WTC11 (cell line): Measurements from ENCODE around the gene SLC9A3. TPM values are rescaled to one million over a fixed set of nuclear protein-coding genes. Genes with fewer than 3 reads are reported as not detected.
A peak's percentile ranks its signal among the peaks of the same experiment; 100 is the strongest.

ENCODE experiments used
- CBFB ChIP-seq: sonication (generic); formaldehyde crosslinking; IDR thresholded peaks from 2 replicates; pipeline ENCODE4 v1.8.1; 2022; ENCODE audit warnings: mild to moderate bottlenecking, low read depth, missing genetic modification reagents
- CDX4 ChIP-seq: fragments of 250-450 bp; sonication (Bioruptor Pico); IDR thresholded peaks from 2 replicates; pipeline ENCODE4 v1.9.0; 2021; ENCODE audit warnings: moderate library complexity, mild to moderate bottlenecking, inconsistent platforms, borderline replicate concordance
- EMX1 ChIP-seq: fragments of 250-450 bp; sonication (Bioruptor Pico); IDR thresholded peaks from 2 replicates; pipeline ENCODE4 v1.8.0; 2021; ENCODE audit warnings: mild to moderate bottlenecking
- ERG ChIP-seq: fragments of 250-450 bp; sonication (Bioruptor Pico); IDR thresholded peaks from 2 replicates; pipeline ENCODE4 v1.8.0; 2021; ENCODE audit warnings: mild to moderate bottlenecking
- ETV6 ChIP-seq: sonication (generic); formaldehyde crosslinking; IDR thresholded peaks from 2 replicates; pipeline ENCODE4 v1.8.1; 2022; ENCODE audit warnings: mild to moderate bottlenecking, missing genetic modification reagents
- GRHL2 ChIP-seq: fragments of 250-450 bp; sonication (Bioruptor Pico); IDR thresholded peaks from 2 replicates; pipeline ENCODE4 v1.8.0; 2022; ENCODE audit warnings: mild to moderate bottlenecking, moderate library complexity; ENCODE audit not compliant: insufficient replicate concordance, severe bottlenecking
- KAT7 ChIP-seq: sonication (generic); formaldehyde crosslinking; IDR thresholded peaks from 2 replicates; pipeline ENCODE4 v1.8.1; 2023; ENCODE audit warnings: missing genetic modification reagents, mild to moderate bottlenecking, borderline replicate concordance
- MXD4 ChIP-seq: fragments of 250-450 bp; sonication (Bioruptor Pico); IDR thresholded peaks from 2 replicates; pipeline ENCODE4 v1.8.0; 2021; ENCODE audit warnings: mild to moderate bottlenecking, moderate library complexity, borderline replicate concordance
- NFATC4 ChIP-seq: fragments of 250-450 bp; sonication (Bioruptor Pico); IDR thresholded peaks from 2 replicates; pipeline ENCODE4 v1.9.0; 2021; ENCODE audit warnings: mild to moderate bottlenecking
- RELA ChIP-seq: sonication (generic); formaldehyde crosslinking; IDR thresholded peaks from 2 replicates; pipeline ENCODE4 v1.8.1; 2022; ENCODE audit warnings: missing genetic modification reagents, mild to moderate bottlenecking, borderline replicate concordance
- SMAD4 ChIP-seq: sonication (generic); formaldehyde crosslinking; IDR thresholded peaks from 2 replicates; pipeline ENCODE4 v1.8.0; 2022; ENCODE audit warnings: mild to moderate bottlenecking, missing genetic modification reagents
- TCF7 ChIP-seq: sonication (generic); formaldehyde crosslinking; IDR thresholded peaks from 2 replicates; pipeline ENCODE4 v1.8.0; 2022; ENCODE audit warnings: mild to moderate bottlenecking, low read depth, missing genetic modification reagents, moderate library complexity
- TEAD1 ChIP-seq: sonication (generic); formaldehyde crosslinking; IDR thresholded peaks from 2 replicates; pipeline ENCODE4 v1.8.0; 2022; ENCODE audit warnings: mild to moderate bottlenecking, missing genetic modification reagents
- TEAD4 ChIP-seq: sonication (generic); formaldehyde crosslinking; IDR thresholded peaks from 2 replicates; pipeline ENCODE4 v1.8.0; 2022; ENCODE audit warnings: mild to moderate bottlenecking, missing genetic modification reagents
- ZNF121 ChIP-seq: sonication (generic); formaldehyde crosslinking; IDR thresholded peaks from 2 replicates; pipeline ENCODE4 v1.8.0; 2023; ENCODE audit warnings: missing genetic modification reagents
- ZNF423 ChIP-seq: fragments of 250-450 bp; sonication (Bioruptor Pico); IDR thresholded peaks from 2 replicates; pipeline ENCODE4 v2.1.2; 2022; ENCODE audit warnings: mild to moderate bottlenecking, moderate library complexity
- ZNF425 ChIP-seq: fragments of 250-450 bp; sonication (Bioruptor Pico); conservative IDR thresholded peaks from 2 replicates; pipeline ENCODE4 v1.9.0; 2021; ENCODE audit warnings: mild to moderate bottlenecking
- total RNA-seq: library from RNA; stranded (reverse); gene quantifications from 3 replicates; pipeline ENCODE4 v1.2.3, GENCODE V29; 2021
- TF ChIP-seq, protein P1 (sequence below): sonication (generic); formaldehyde crosslinking; IDR thresholded peaks from 2 replicates; pipeline ENCODE4 v1.8.1; 2022; ENCODE audit warnings: mild to moderate bottlenecking, missing genetic modification reagents, moderate library complexity, borderline replicate concordance
- TF ChIP-seq, protein P2 (sequence below): sonication (generic); formaldehyde crosslinking; IDR thresholded peaks from 2 replicates; pipeline ENCODE4 v1.8.0; 2023; ENCODE audit warnings: missing genetic modification reagents, mild to moderate bottlenecking, borderline replicate concordance
- TF ChIP-seq, protein P3 (sequence below): sonication (generic); formaldehyde crosslinking; IDR thresholded peaks from 2 replicates; pipeline ENCODE4 v1.8.0; 2022; ENCODE audit warnings: missing genetic modification reagents
- TF ChIP-seq, protein P4 (sequence below): sonication (generic); formaldehyde crosslinking; conservative IDR thresholded peaks from 2 replicates; pipeline ENCODE4 v1.8.1; 2022; ENCODE audit warnings: mild to moderate bottlenecking, missing genetic modification reagents
- TF ChIP-seq, protein P5 (sequence below): sonication (generic); formaldehyde crosslinking; IDR thresholded peaks from 2 replicates; pipeline ENCODE4 v1.8.1; 2022; ENCODE audit warnings: low read depth, missing genetic modification reagents, borderline replicate concordance

SLC9A3 gene
- total RNA-seq, 1 experiment from 2014 or later: 1.6 TPM

GRCh38 chr5:472656-473550 lies 51.3 kb downstream of the SLC9A3 start (continued):
- TF ChIP-seq, protein P1, sequence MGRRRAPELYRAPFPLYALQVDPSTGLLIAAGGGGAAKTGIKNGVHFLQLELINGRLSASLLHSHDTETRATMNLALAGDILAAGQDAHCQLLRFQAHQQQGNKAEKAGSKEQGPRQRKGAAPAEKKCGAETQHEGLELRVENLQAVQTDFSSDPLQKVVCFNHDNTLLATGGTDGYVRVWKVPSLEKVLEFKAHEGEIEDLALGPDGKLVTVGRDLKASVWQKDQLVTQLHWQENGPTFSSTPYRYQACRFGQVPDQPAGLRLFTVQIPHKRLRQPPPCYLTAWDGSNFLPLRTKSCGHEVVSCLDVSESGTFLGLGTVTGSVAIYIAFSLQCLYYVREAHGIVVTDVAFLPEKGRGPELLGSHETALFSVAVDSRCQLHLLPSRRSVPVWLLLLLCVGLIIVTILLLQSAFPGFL (CRISPR knock-in tag): 0 out of 2 replicates have a peak, but pooled peaks have one; percentile 80
- TF ChIP-seq GRHL2 (CRISPR knock-in tag) (no peak), ZNF121 (peak; percentile 59; the same call in 1 of the 2 replicates), ZNF423 (no peak), CDX4 (no peak), TCF7 (CRISPR knock-in tag) (peak; percentile 95; the same call in 1 of the 2 replicates), ETV6 (peak; percentile 86), NFATC4 (no peak), SMAD4 (CRISPR knock-in tag) (no peak; the same call in 1 of the 2 replicates), ERG (CRISPR knock-in tag) (no peak), TEAD4 (CRISPR knock-in tag) (peak; percentile 81; the same call in 1 of the 2 replicates), EMX1 (CRISPR knock-in tag) (no peak), ZNF425 (CRISPR knock-in tag) (no peak), CBFB (CRISPR knock-in tag) (no peak; the same call in 1 of the 2 replicates), RELA (CRISPR knock-in tag) (peak; percentile 95), MXD4 (CRISPR knock-in tag) (no peak), KAT7 (peak; percentile 82; the same call in 1 of the 2 replicates), TEAD1 (CRISPR knock-in tag) (peak; percentile 98)
- TF ChIP-seq, protein P2, sequence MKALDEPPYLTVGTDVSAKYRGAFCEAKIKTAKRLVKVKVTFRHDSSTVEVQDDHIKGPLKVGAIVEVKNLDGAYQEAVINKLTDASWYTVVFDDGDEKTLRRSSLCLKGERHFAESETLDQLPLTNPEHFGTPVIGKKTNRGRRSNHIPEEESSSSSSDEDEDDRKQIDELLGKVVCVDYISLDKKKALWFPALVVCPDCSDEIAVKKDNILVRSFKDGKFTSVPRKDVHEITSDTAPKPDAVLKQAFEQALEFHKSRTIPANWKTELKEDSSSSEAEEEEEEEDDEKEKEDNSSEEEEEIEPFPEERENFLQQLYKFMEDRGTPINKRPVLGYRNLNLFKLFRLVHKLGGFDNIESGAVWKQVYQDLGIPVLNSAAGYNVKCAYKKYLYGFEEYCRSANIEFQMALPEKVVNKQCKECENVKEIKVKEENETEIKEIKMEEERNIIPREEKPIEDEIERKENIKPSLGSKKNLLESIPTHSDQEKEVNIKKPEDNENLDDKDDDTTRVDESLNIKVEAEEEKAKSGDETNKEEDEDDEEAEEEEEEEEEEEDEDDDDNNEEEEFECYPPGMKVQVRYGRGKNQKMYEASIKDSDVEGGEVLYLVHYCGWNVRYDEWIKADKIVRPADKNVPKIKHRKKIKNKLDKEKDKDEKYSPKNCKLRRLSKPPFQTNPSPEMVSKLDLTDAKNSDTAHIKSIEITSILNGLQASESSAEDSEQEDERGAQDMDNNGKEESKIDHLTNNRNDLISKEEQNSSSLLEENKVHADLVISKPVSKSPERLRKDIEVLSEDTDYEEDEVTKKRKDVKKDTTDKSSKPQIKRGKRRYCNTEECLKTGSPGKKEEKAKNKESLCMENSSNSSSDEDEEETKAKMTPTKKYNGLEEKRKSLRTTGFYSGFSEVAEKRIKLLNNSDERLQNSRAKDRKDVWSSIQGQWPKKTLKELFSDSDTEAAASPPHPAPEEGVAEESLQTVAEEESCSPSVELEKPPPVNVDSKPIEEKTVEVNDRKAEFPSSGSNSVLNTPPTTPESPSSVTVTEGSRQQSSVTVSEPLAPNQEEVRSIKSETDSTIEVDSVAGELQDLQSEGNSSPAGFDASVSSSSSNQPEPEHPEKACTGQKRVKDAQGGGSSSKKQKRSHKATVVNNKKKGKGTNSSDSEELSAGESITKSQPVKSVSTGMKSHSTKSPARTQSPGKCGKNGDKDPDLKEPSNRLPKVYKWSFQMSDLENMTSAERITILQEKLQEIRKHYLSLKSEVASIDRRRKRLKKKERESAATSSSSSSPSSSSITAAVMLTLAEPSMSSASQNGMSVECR (CRISPR knock-in tag): peak; percentile 98
- TF ChIP-seq, protein P3, sequence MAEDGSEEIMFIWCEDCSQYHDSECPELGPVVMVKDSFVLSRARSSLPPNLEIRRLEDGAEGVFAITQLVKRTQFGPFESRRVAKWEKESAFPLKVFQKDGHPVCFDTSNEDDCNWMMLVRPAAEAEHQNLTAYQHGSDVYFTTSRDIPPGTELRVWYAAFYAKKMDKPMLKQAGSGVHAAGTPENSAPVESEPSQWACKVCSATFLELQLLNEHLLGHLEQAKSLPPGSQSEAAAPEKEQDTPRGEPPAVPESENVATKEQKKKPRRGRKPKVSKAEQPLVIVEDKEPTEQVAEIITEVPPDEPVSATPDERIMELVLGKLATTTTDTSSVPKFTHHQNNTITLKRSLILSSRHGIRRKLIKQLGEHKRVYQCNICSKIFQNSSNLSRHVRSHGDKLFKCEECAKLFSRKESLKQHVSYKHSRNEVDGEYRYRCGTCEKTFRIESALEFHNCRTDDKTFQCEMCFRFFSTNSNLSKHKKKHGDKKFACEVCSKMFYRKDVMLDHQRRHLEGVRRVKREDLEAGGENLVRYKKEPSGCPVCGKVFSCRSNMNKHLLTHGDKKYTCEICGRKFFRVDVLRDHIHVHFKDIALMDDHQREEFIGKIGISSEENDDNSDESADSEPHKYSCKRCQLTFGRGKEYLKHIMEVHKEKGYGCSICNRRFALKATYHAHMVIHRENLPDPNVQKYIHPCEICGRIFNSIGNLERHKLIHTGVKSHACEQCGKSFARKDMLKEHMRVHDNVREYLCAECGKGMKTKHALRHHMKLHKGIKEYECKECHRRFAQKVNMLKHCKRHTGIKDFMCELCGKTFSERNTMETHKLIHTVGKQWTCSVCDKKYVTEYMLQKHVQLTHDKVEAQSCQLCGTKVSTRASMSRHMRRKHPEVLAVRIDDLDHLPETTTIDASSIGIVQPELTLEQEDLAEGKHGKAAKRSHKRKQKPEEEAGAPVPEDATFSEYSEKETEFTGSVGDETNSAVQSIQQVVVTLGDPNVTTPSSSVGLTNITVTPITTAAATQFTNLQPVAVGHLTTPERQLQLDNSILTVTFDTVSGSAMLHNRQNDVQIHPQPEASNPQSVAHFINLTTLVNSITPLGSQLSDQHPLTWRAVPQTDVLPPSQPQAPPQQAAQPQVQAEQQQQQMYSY: peak; percentile 59
- TF ChIP-seq, protein P4, sequence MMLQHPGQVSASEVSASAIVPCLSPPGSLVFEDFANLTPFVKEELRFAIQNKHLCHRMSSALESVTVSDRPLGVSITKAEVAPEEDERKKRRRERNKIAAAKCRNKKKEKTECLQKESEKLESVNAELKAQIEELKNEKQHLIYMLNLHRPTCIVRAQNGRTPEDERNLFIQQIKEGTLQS (CRISPR knock-in tag): no peak
- TF ChIP-seq, protein P5, sequence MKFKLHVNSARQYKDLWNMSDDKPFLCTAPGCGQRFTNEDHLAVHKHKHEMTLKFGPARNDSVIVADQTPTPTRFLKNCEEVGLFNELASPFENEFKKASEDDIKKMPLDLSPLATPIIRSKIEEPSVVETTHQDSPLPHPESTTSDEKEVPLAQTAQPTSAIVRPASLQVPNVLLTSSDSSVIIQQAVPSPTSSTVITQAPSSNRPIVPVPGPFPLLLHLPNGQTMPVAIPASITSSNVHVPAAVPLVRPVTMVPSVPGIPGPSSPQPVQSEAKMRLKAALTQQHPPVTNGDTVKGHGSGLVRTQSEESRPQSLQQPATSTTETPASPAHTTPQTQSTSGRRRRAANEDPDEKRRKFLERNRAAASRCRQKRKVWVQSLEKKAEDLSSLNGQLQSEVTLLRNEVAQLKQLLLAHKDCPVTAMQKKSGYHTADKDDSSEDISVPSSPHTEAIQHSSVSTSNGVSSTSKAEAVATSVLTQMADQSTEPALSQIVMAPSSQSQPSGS: peak; percentile 78; the same call in 1 of the 2 replicates
